ENCODE results near the gene ABCA2.

DNA sequence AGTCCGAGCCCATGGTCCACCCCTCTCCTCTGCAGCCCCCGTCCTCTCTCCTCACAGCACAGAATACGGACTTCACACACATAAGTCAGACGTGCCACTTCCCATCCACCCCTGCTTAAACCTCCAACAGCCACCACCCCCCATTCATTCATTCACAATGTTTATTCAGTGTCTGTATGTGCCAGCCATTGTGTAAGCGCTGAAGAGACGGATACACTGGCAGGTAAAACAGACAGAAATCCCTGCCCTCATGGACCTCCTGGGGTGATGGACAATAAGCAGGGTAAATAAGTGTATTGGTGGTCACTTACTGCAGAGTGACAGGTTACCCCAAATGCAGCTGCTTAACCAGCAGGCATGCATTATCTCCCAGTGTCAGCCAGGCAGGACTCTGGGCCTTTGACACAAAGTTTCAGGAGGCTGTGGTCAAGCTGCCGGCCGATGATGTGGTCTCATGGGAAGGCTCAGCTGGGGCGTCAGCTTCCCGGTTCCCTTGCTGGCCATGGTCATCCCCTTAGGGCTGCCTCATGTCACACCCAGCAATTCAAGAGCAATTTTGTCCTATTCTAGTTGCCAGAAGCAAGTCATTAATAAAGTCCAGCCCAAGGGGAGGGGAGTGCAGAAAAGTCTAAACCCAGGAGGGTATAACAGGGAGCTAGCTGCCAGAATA, 37.7 kb downstream of the ABCA2 start:
- TF ChIP-seq, protein P1, sequence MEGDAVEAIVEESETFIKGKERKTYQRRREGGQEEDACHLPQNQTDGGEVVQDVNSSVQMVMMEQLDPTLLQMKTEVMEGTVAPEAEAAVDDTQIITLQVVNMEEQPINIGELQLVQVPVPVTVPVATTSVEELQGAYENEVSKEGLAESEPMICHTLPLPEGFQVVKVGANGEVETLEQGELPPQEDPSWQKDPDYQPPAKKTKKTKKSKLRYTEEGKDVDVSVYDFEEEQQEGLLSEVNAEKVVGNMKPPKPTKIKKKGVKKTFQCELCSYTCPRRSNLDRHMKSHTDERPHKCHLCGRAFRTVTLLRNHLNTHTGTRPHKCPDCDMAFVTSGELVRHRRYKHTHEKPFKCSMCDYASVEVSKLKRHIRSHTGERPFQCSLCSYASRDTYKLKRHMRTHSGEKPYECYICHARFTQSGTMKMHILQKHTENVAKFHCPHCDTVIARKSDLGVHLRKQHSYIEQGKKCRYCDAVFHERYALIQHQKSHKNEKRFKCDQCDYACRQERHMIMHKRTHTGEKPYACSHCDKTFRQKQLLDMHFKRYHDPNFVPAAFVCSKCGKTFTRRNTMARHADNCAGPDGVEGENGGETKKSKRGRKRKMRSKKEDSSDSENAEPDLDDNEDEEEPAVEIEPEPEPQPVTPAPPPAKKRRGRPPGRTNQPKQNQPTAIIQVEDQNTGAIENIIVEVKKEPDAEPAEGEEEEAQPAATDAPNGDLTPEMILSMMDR (IDR thresholded peaks at IDR 0.05) = no peak
- TF ChIP-seq EZH2 (IDR thresholded peaks at IDR 0.05) (no peak), EZH2phosphoT487 (IDR thresholded peaks at IDR 0.05) (no peak)
